ENCODE measurements around the gene KRTAP19-1. TPM values are rescaled to one million over a fixed set of nuclear protein-coding genes. Genes with fewer than 3 reads are reported as not detected.

Gene KRTAP19-1
- total RNA-seq, 1 experiment from 2014 or later: not detected

DNA sequence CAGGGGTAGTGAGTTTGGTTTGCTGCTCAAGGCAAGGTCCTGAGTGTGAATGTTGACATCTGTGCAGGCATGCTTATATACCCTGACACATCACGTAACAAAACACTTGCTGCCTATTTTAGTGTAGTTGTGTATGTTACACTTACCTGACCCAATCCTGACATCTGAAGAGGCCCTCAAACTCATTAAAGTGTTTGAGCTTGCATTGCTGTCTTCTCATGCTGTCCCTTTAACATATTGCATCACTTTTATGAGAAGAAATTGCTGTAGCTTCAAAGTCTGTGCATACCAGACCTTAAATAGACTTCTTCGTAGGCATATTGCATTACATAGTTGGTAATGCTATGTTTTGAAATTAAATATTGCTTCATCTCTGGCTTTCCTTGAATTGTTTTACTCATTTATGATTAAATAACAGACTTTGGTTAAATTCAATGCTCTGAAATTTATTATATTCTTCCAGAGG is 11.8 kb upstream of the KRTAP19-1 start, which contains the start of gene KRTAP19-3:
KRTAP19-3 (minus strand) TSS at position 51 of the 466 bp plus-strand sequence. CDS start 56 bp downstream, outside the sequence.
- no peak within 1 kb of the TSS for H4K8ac ChIP-seq (replicated peaks; ENCODE audit: insufficient read length, low read depth, low read length)
- Mint-ChIP-seq H3K27ac (no peak within 1 kb of the TSS), H3K27me3 (ENCODE audit: low read depth) (no peaks in the 10 kb centered on the region; the same call in 1 of the 2 replicates), H3K36me3 (ENCODE audit: insufficient read depth in 1 of 3, low read depth in 3 of 3) (peaks cover 2 to 19% (median 6%) of the 10 kb centered on the region in 3 experiments; a peak in 5 of 7 replicates), H3K4me1 (no peaks in the 10 kb centered on the region), H3K9me3 (peaks cover 17 to 26% of the 10 kb centered on the region in 2 experiments), H3K4me3 (no peak within 1 kb of the TSS)
- no peak within 1 kb of the TSS for H3K23ac ChIP-seq (ENCODE audit: insufficient read length, low read depth, low read length)
- no peaks in the 10 kb centered on the region for H4K20me1 ChIP-seq (ENCODE audit: control insufficient read depth, insufficient read depth, insufficient read length)
- no peak within 1 kb of the TSS for H3K4ac ChIP-seq (ENCODE audit: low read depth, low read length)
- H3K27me3 ChIP-seq (ENCODE audit: insufficient read depth, low read length): no peaks in the 10 kb centered on the region
- no peak within 1 kb of the TSS for H3K14ac ChIP-seq (ENCODE audit: insufficient read depth, low read length)
- H3T11ph ChIP-seq (ENCODE audit: low read length): no peak within 1 kb of the TSS
- H2BK5ac ChIP-seq (ENCODE audit: insufficient read length, low read length): no peak within 1 kb of the TSS
- no peaks in the 10 kb centered on the region for H3K79me2 ChIP-seq (ENCODE audit: insufficient read depth, low read length)
- no peaks in the 10 kb centered on the region for H3K79me1 ChIP-seq (ENCODE audit: insufficient read depth, low read depth, low read length, poor library complexity, severe bottlenecking)
- H2BK15ac ChIP-seq (ENCODE audit: low read depth, low read length): no peak within 1 kb of the TSS
- H4K5ac ChIP-seq (ENCODE audit: insufficient read length, low read depth, low read length): no peak within 1 kb of the TSS
- H2BK20ac ChIP-seq (ENCODE audit: low read depth, low read length, poor library complexity, severe bottlenecking): no peak within 1 kb of the TSS
- H3K4me2 ChIP-seq (ENCODE audit: insufficient read depth, insufficient read length, low read length): no peak within 1 kb of the TSS
- H2AFZ ChIP-seq (ENCODE audit: low read length): no peak within 1 kb of the TSS
- no peak within 1 kb of the TSS for H3K27ac ChIP-seq (ENCODE audit: insufficient read length, low read depth, low read length)
- H3K56ac ChIP-seq (ENCODE audit: insufficient read length, low read depth, low read length): no peak within 1 kb of the TSS
- no peak within 1 kb of the TSS for H2AK5ac ChIP-seq (ENCODE audit: insufficient read length, low read length)
- H3K4me1 ChIP-seq (ENCODE audit: insufficient read depth, low read length): no peaks in the 10 kb centered on the region
- DNase-seq: no peak
- no peaks in the 10 kb centered on the region for H3K23me2 ChIP-seq (ENCODE audit: insufficient read length, low read depth, low read length, poor library complexity, severe bottlenecking)
- WGBS (ENCODE audit: extremely low coverage, insufficient read length, low lambda C conversion rate): no CpG with 5 or more reads among the region's 2 CpGs
- H4K91ac ChIP-seq (ENCODE audit: insufficient read length, low read depth, low read length): no peak within 1 kb of the TSS
- H2BK120ac ChIP-seq (ENCODE audit: low read depth, low read length, poor library complexity, severe bottlenecking): no peak within 1 kb of the TSS
- H3K9me3 ChIP-seq (ENCODE audit: control insufficient read depth, low read depth, low read length): no peaks in the 10 kb centered on the region
- H3K18ac ChIP-seq (ENCODE audit: insufficient read length, low read depth, low read length): no peak within 1 kb of the TSS
- H2BK12ac ChIP-seq (ENCODE audit: insufficient read length, low read depth, low read length): no peak within 1 kb of the TSS
- H3K9ac ChIP-seq (ENCODE audit: extremely low read depth, insufficient read length, low read length): no peak within 1 kb of the TSS
- no peak for TF ChIP-seq CTCF (conservative IDR thresholded peaks at IDR 0.05)

All from H9 (cell line).